Gastroesophageal sphincter (tissue), 4 donors: ENCODE data around the gene LYPLAL1. TPM values are rescaled to one million over a fixed set of nuclear protein-coding genes. Genes with fewer than 3 reads are reported as not detected.

Experiments used
- ATAC-seq: fragments of 150-250 bp; one replicate; pipeline ENCODE4 v1.9.1; 2016; ENCODE audit warnings: mild to moderate bottlenecking, moderate library complexity
- H3K27ac ChIP-seq, 4 donors: fragments of 200-600 bp; sonication (generic) in 3 of 4; 1 replicate in 3 of 4; 2 replicates in 1 of 4; pipeline ENCODE4 v1.5.1; 2016 to 2019
- H3K27me3 ChIP-seq: fragments of 200-600 bp; sonication (generic); one replicate; pipeline ENCODE4 v1.5.1; 2019
- H3K36me3 ChIP-seq, 2 donors: fragments of 200-600 bp; sonication (generic); one replicate each; pipeline ENCODE4 v1.5.1; 2019; ENCODE audit warnings: control low read depth in 1 of 2
- H3K4me1 ChIP-seq, 3 donors: fragments of 200-600 bp; sonication (generic); 1 replicate in 2 of 3; 2 replicates in 1 of 3; pipeline ENCODE4 v1.5.1; 2016 to 2019; ENCODE audit warnings: control low read depth in 2 of 3
- H3K4me3 ChIP-seq, 2 donors: fragments of 200-600 bp; sonication (generic); one replicate each; pipeline ENCODE4 v1.5.1; 2019; ENCODE audit warnings: mild to moderate bottlenecking in 1 of 2, moderate library complexity in 1 of 2
- H3K9me3 ChIP-seq, 3 donors: fragments of 200-600 bp; sonication (generic); one replicate each; pipeline ENCODE4 v1.5.1; 2017 to 2019; ENCODE audit warnings: control low read depth in 2 of 3
- CTCF ChIP-seq, 4 experiments: fragments of 200-600 bp in 2 of 4; fragments of 450-650 bp in 2 of 4; sonication (generic) in 1 of 4; IDR thresholded peaks; one replicate each; pipeline ENCODE4 v1.5.1; 2017 to 2019; ENCODE audit warnings: antibody characterized with exemption in 4 of 4, mild to moderate bottlenecking in 2 of 4, moderate library complexity in 2 of 4
- EP300 ChIP-seq: sonication (generic); formaldehyde crosslinking; IDR thresholded peaks from one replicate; pipeline ENCODE4 v1.6.1; 2017; ENCODE audit warnings: antibody characterized with exemption, mild to moderate bottlenecking
- POLR2A ChIP-seq, 2 donors: fragments of 450-650 bp; IDR thresholded peaks; one replicate each; pipeline ENCODE4 v1.6.1; 2017; ENCODE audit warnings: antibody characterized with exemption in 2 of 2, mild to moderate bottlenecking in 2 of 2, moderate library complexity in 1 of 2
- POLR2AphosphoS5 ChIP-seq: sonication (generic); formaldehyde crosslinking; IDR thresholded peaks from one replicate; pipeline ENCODE4 v1.6.1; 2017; ENCODE audit warnings: antibody characterized with exemption
- WGBS, 2 donors: methylation state at CpG; one replicate each; pipeline ENCODE4 v1.1.5; 2018; ENCODE audit warnings: low coverage in 1 of 2; 5-methylcytosine and 5-hydroxymethylcytosine counted together
- total RNA-seq, 4 donors: library from RNA; depleted of rRNA; stranded (reverse); fragments of >200 nt; gene quantifications; one replicate each; pipeline ENCODE4 v1.1.0, GENCODE V29; 2016

LYPLAL1 gene
- total RNA-seq, 4 donors from 2014 or later: 16.3 to 29.5 (median 18.5) TPM

- peaks cover 3 to 64% (median 8%) of the 10 kb centered on the region in 3 donors for H3K4me1 ChIP-seq
- H3K27ac ChIP-seq: peak overlapping the region; percentile 88 to 98 (median 92)
- no peak for ATAC-seq
- TF ChIP-seq CTCF (IDR thresholded peaks at IDR 0.05) (no peak), POLR2AphosphoS5 (no peak), EP300 (no peak), POLR2A (IDR thresholded peaks at IDR 0.05) (no peak)
- H3K36me3 ChIP-seq: peaks cover 0 to 3% of the 10 kb centered on the region in 2 donors
- H3K4me3 ChIP-seq: peak overlapping the region; percentile 75 to 87
- H3K9me3 ChIP-seq: no peaks in the 10 kb centered on the region
- WGBS, 2 donors: 63 to 73% methylated on average over 3 of the region's 3 CpGs
- no peaks in the 10 kb centered on the region for H3K27me3 ChIP-seq
These were observed 1.5 kb downstream of the LYPLAL1 start for GRCh38 chr1:219175212-219175564.

GRCh38 chr1:219176168-219176567 lies 2.5 kb downstream of the LYPLAL1 start:
- no peak overlapping the region for H3K27ac ChIP-seq
- TF ChIP-seq CTCF (IDR thresholded peaks at IDR 0.05): no peak
- TF ChIP-seq POLR2A (IDR thresholded peaks at IDR 0.05): no peak
- no peak for TF ChIP-seq EP300
- no peak for TF ChIP-seq POLR2AphosphoS5

GRCh38 chr1:219177363-219177762 lies 3.7 kb downstream of the LYPLAL1 start:
- TF ChIP-seq EP300 (no peak), CTCF (IDR thresholded peaks at IDR 0.05) (no peak), POLR2A (IDR thresholded peaks at IDR 0.05) (no peak), POLR2AphosphoS5 (no peak)
- 67 to 92% methylated on average over 3 of the region's 3 CpGs for WGBS, 2 donors
- peaks cover 3 to 64% (median 8%) of the 10 kb centered on the region in 3 donors for H3K4me1 ChIP-seq
- no peaks in the 10 kb centered on the region for H3K27me3 ChIP-seq
- no peak for ATAC-seq
- no peak overlapping the region for H3K27ac ChIP-seq
- H3K9me3 ChIP-seq: no peaks in the 10 kb centered on the region
- no peak overlapping the region for H3K4me3 ChIP-seq
- peaks cover 0 to 14% of the 10 kb centered on the region in 2 donors for H3K36me3 ChIP-seq

More at GRCh38 chr1:219176168-219176567, 2.5 kb downstream of the LYPLAL1 start:
- peaks cover 0 to 9% of the 10 kb centered on the region in 2 donors for H3K36me3 ChIP-seq
- peaks cover 3 to 61% (median 8%) of the 10 kb centered on the region in 3 donors for H3K4me1 ChIP-seq
- WGBS, 2 donors: 90 to 91% methylated on average over 4 of the region's 4 CpGs
- ATAC-seq: no peak
- H3K9me3 ChIP-seq: no peaks in the 10 kb centered on the region
- H3K27me3 ChIP-seq: no peaks in the 10 kb centered on the region
- no peak overlapping the region for H3K4me3 ChIP-seq

- 100% methylated on average over 1 of the region's 1 CpG for WGBS, 2 donors
- Histone ChIP-seq H3K4me3 (no peak overlapping the region), H3K27me3 (no peaks in the 10 kb centered on the region), H3K36me3 (peaks cover 0 to 15% of the 10 kb centered on the region in 2 donors), H3K9me3 (no peaks in the 10 kb centered on the region), H3K4me1 (peaks cover 3 to 66% (median 8%) of the 10 kb centered on the region in 3 donors), H3K27ac (no peak overlapping the region)
- no peak for ATAC-seq
- no peak for TF ChIP-seq CTCF (IDR thresholded peaks at IDR 0.05)
- TF ChIP-seq POLR2AphosphoS5: no peak
- no peak for TF ChIP-seq EP300
These were observed 4.3 kb downstream of the LYPLAL1 start for GRCh38 chr1:219177940-219178339.

- H3K9me3 ChIP-seq: no peaks in the 10 kb centered on the region
- TF ChIP-seq EP300 (no peak), POLR2A (IDR thresholded peaks at IDR 0.05) (no peak), POLR2AphosphoS5 (no peak), CTCF (IDR thresholded peaks at IDR 0.05) (no peak)
- no peak overlapping the region for H3K4me3 ChIP-seq
- peaks cover 3 to 62% (median 8%) of the 10 kb centered on the region in 3 donors for H3K4me1 ChIP-seq
- no peaks in the 10 kb centered on the region for H3K27me3 ChIP-seq
- no peak overlapping the region for H3K27ac ChIP-seq
- peaks cover 0 to 15% of the 10 kb centered on the region in 2 donors for H3K36me3 ChIP-seq
- ATAC-seq: peak; percentile 46
These were observed 5.6 kb downstream of the LYPLAL1 start for GRCh38 chr1:219179293-219179692.
